ENCODE data around the gene C2CD3.

Gene C2CD3

GRCh38 chr11:73968356-73968966 is 202.3 kb downstream of the C2CD3 start:
- DNase-seq (ENCODE audit: low read depth) = no peak
- TF ChIP-seq, protein P1, sequence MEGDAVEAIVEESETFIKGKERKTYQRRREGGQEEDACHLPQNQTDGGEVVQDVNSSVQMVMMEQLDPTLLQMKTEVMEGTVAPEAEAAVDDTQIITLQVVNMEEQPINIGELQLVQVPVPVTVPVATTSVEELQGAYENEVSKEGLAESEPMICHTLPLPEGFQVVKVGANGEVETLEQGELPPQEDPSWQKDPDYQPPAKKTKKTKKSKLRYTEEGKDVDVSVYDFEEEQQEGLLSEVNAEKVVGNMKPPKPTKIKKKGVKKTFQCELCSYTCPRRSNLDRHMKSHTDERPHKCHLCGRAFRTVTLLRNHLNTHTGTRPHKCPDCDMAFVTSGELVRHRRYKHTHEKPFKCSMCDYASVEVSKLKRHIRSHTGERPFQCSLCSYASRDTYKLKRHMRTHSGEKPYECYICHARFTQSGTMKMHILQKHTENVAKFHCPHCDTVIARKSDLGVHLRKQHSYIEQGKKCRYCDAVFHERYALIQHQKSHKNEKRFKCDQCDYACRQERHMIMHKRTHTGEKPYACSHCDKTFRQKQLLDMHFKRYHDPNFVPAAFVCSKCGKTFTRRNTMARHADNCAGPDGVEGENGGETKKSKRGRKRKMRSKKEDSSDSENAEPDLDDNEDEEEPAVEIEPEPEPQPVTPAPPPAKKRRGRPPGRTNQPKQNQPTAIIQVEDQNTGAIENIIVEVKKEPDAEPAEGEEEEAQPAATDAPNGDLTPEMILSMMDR (IDR thresholded peaks at IDR 0.05; ENCODE audit: insufficient read depth, low read depth, low read length, missing control alignments) = no peak
- H3K4me3 ChIP-seq (ENCODE audit: low read length) = no peak overlapping the region

DNA sequence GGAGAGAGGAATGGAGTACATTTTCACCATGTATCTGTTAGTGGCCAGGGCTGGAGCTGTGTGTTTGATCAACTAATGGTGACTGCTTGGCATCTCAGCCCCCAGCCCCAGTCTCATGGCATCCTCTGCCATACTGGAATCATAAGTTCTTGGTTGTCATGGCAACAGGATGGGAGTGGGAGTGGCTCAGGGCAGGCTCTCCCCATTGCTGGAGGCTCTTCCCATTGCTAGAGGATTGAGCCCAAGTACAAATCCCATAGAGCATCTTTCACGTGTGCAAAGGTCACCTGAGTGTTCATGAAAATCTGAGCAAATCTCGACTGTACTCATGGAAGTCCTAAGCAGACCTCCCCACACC is 205.1 kb downstream of the C2CD3 start:
- TF ChIP-seq, protein P1 (IDR thresholded peaks at IDR 0.05; ENCODE audit: insufficient read depth, low read depth, low read length, missing control alignments) = no peak
- no peak overlapping the region for H3K4me3 ChIP-seq (ENCODE audit: low read length)
- no peak for DNase-seq (ENCODE audit: low read depth)

DNA sequence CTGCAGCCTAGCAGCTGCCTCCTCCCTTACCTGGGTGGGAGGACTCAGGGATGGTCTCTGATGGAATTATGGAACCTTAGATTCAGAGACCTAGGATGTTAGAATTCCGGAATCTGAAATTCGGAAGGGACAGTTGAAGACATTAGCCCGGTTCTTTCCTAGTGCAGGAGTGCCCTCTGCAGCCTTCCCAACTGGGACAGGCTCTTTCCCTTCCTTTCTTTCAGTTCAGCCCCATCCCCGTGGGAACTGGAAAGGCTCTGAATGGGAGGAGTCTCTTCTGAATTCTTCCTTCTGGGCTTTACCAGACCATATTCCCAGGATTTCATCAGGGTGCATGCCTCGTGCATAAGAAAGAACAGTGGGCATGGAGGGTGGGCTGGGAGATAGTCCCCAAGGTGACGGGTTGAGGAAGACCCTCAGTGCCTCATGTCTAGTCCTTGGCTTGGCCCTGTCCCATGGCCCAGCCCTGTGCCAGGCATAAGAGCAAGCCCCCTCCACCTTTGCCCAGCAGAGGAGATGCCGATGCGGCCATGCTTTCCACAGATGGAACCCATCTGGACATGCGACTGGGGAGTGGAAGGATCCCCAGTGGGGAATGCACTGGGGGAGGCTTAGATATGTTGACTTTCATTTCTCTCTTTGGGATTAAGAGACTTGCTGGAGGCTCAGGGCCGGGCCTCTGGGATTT is 205.6 kb downstream of the C2CD3 start:
- DNase-seq (ENCODE audit: low read depth) = no peak
- no peak overlapping the region for H3K4me3 ChIP-seq (ENCODE audit: low read length)
- TF ChIP-seq, protein P1 (IDR thresholded peaks at IDR 0.05; ENCODE audit: insufficient read depth, low read depth, low read length, missing control alignments) = no peak

DNA sequence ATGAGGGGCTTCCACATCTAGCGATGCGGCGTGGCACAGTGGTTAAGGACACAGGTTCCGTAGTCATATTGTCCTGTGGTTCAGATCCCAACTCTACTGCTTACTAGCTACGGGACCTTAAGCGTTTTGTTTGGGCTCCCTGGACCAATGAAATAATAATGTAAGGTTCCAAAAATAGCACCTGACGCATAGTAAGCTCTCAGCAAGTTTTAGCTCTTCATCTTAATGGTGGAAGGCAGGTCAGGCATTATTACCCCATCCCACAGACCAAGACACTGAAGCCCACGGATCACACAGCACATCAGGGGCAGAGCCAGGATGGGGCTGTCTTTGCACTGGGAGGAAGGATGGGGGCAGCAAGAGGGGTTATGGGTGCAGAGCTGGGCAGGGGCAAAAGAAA is 206.9 kb downstream of the C2CD3 start:
- no peak for DNase-seq (ENCODE audit: low read depth)
- H3K4me3 ChIP-seq (ENCODE audit: low read length) = no peak overlapping the region
- TF ChIP-seq, protein P1 (IDR thresholded peaks at IDR 0.05; ENCODE audit: insufficient read depth, low read depth, low read length, missing control alignments) = no peak
